ENCODE results near the gene APOOL.

APOOL gene

GRCh38 chrX:85112293-85112692 is 108.6 kb downstream of the APOOL start:
- Mint-ChIP-seq H3K4me3 (no peak overlapping the region), H3K27ac (no peak overlapping the region), H3K9me3 (no peaks in the 10 kb centered on the region), H3K36me3 (ENCODE audit: low read depth) (no peaks in the 10 kb centered on the region), H3K4me1 (ENCODE audit: low read depth) (no peaks in the 10 kb centered on the region), H3K27me3 (ENCODE audit: low read depth) (no peaks in the 10 kb centered on the region)
- DNase-seq (ENCODE audit: low spot score) = no peak

- H3K4me3 Mint-ChIP-seq = no peak overlapping the region
- H3K36me3 Mint-ChIP-seq (ENCODE audit: low read depth) = no peaks in the 10 kb centered on the region
- H3K27ac Mint-ChIP-seq = no peak overlapping the region
- no peaks in the 10 kb centered on the region for H3K4me1 Mint-ChIP-seq (ENCODE audit: low read depth)
- no peaks in the 10 kb centered on the region for H3K27me3 Mint-ChIP-seq (ENCODE audit: low read depth)
- DNase-seq (ENCODE audit: low spot score) = no peak
- H3K9me3 Mint-ChIP-seq = no peaks in the 10 kb centered on the region
These were observed 110.1 kb downstream of the APOOL start for GRCh38 chrX:85113746-85114145.

GRCh38 chrX:85114171-85114570 is 110.5 kb downstream of the APOOL start:
- Mint-ChIP-seq H3K9me3 (no peaks in the 10 kb centered on the region), H3K4me3 (no peak overlapping the region), H3K27ac (no peak overlapping the region), H3K4me1 (ENCODE audit: low read depth) (no peaks in the 10 kb centered on the region), H3K36me3 (ENCODE audit: low read depth) (no peaks in the 10 kb centered on the region), H3K27me3 (ENCODE audit: low read depth) (no peaks in the 10 kb centered on the region)
- DNase-seq (ENCODE audit: low spot score) = no peak

DNA sequence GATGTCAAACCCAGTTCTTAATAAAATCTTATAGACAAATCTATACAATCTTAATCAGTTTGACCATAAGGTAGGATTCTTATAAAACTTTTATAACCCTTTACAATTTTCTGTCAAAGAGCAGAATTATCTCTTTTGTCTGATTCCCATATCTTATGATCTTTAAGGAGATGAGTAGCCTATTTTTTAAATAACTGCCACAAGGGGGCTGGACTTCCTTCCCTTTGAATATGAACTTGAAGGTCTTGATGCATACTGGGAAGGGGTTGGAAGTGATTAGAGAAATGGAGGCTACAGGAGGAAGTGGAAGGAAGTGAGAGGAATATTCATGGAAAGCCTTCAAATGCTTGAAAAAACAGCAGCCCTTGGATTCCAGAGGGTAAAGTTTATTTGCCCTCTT is 111.1 kb downstream of the APOOL start:
- H3K27me3 Mint-ChIP-seq (ENCODE audit: low read depth) = no peaks in the 10 kb centered on the region
- H3K36me3 Mint-ChIP-seq (ENCODE audit: low read depth) = no peaks in the 10 kb centered on the region
- no peaks in the 10 kb centered on the region for H3K4me1 Mint-ChIP-seq (ENCODE audit: low read depth)
- no peak overlapping the region for H3K4me3 Mint-ChIP-seq
- no peak overlapping the region for H3K27ac Mint-ChIP-seq
- no peak for DNase-seq (ENCODE audit: low spot score)
- H3K9me3 Mint-ChIP-seq = no peaks in the 10 kb centered on the region

DNA sequence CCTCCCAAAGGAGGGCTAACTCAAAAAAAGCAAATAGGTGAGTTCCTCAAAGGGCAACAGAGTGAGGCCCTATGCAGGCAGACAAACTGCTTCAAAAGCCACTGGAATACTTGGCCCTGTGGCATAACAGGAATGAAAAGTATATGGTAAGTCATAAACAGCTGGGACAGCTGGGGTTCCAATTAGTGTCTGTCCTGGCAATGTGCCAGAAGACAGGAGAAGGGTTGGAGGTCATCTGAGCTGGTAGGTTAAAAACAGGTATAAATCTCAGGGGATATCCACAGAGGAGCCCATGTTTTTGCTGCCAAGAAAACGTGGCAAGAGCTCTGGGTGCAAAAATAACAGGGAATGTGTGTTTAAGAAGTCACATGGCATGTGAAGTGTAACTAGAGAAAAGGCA is 111.6 kb downstream of the APOOL start:
- no peaks in the 10 kb centered on the region for H3K27me3 Mint-ChIP-seq (ENCODE audit: low read depth)
- H3K4me3 Mint-ChIP-seq = no peak overlapping the region
- no peaks in the 10 kb centered on the region for H3K36me3 Mint-ChIP-seq (ENCODE audit: low read depth)
- no peaks in the 10 kb centered on the region for H3K9me3 Mint-ChIP-seq
- DNase-seq (ENCODE audit: low spot score) = no peak
- no peak overlapping the region for H3K27ac Mint-ChIP-seq
- no peaks in the 10 kb centered on the region for H3K4me1 Mint-ChIP-seq (ENCODE audit: low read depth)

DNA sequence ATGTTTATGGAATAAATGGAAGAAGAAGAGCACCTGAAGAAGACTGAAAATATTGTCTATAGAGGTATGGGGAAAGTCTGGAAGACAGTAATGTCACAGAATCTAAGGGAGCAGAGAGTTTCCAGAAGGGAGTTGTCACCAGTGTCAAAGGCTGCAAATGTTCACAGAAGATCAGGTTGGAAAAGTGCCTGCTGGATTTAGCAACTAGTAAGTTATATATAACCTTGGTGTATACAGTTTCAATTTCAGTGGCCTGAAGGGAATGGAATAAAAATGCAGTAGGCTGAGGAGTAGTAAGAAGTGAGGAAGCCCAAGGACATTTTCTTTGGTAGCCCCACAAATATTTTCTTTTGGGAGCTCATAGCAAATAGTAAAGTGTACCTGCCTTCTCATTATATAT is 132.7 kb downstream of the APOOL start:
- DNase-seq (ENCODE audit: low spot score) = no peak
- no peak overlapping the region for H3K27ac Mint-ChIP-seq
- H3K36me3 Mint-ChIP-seq (ENCODE audit: low read depth) = no peaks in the 10 kb centered on the region
- H3K4me1 Mint-ChIP-seq (ENCODE audit: low read depth) = no peaks in the 10 kb centered on the region
- H3K9me3 Mint-ChIP-seq = no peaks in the 10 kb centered on the region
- no peak overlapping the region for H3K4me3 Mint-ChIP-seq
- no peaks in the 10 kb centered on the region for H3K27me3 Mint-ChIP-seq (ENCODE audit: low read depth)

DNA sequence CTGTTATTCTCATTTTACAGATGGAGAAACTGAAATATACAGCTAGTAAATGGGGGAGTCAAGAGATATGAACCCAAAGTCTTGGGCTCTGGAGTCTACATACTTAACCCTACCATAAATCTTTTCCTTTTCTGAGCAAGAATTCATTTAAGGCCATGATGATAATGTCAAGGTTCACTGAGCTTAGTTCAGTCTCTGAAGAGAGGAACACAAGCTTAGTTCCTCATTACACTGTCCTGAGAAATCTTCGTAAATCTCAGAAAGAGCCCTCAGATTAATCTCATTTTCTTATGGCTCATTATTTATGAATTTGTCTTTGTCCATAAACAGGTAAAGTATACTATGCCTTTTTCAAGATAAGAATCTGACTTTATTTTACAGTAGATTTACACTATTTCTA is 135.7 kb downstream of the APOOL start:
- Mint-ChIP-seq H3K27ac (no peak overlapping the region), H3K27me3 (ENCODE audit: low read depth) (no peaks in the 10 kb centered on the region), H3K4me1 (ENCODE audit: low read depth) (no peaks in the 10 kb centered on the region), H3K36me3 (ENCODE audit: low read depth) (no peaks in the 10 kb centered on the region), H3K9me3 (no peaks in the 10 kb centered on the region), H3K4me3 (no peak overlapping the region)
- no peak for DNase-seq (ENCODE audit: low spot score)

GRCh38 chrX:85140964-85141363 is 137.3 kb downstream of the APOOL start:
- no peak overlapping the region for H3K27ac Mint-ChIP-seq
- no peaks in the 10 kb centered on the region for H3K27me3 Mint-ChIP-seq (ENCODE audit: low read depth)
- no peak for DNase-seq (ENCODE audit: low spot score)
- H3K9me3 Mint-ChIP-seq = no peaks in the 10 kb centered on the region
- H3K4me1 Mint-ChIP-seq (ENCODE audit: low read depth) = no peaks in the 10 kb centered on the region
- no peaks in the 10 kb centered on the region for H3K36me3 Mint-ChIP-seq (ENCODE audit: low read depth)
- H3K4me3 Mint-ChIP-seq = no peak overlapping the region
